SH-SY5Y (cell line): Measurements from ENCODE around the gene CYB5A.

Experiments used
- GATA2 ChIP-seq: IDR thresholded peaks from 2 replicates; pipeline ENCODE4 v1.6.1; 2011; ENCODE audit warnings: mild to moderate bottlenecking, low read depth, low read length
- GATA3 ChIP-seq: IDR thresholded peaks from 2 replicates; pipeline ENCODE4 v1.6.1; 2011; ENCODE audit warnings: low read depth, mild to moderate bottlenecking, low read length, moderate library complexity

DNA sequence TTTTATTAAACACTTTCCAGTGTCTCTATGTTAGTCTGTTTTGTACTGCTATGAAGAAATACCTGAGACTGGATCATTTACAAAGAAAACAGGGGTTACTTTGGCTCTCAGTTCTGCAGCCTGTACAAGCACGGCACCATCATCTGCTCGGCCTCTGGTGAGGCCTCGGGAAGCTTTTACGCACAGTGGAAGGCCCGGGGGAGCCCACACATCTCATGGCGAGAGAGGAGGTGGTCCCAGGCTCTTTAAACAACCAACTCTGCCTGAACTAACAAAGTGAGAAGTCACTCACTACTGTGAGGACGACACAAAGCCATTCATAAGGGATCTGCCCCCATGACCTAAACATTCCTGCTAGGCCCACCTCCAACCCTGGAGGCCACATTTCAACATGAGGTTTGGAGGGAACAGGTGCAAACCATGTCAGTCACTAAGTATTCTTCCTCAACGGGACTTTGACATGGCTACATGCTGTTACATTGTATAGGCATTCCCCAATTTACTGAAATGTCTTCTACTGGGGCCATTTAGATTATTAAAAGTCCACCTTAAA is 26.1 kb downstream of the CYB5A start:
- TF ChIP-seq GATA2 (no peak), GATA3 (no peak)
